HG02938 (cell line): Measurements from ENCODE around the gene PTPN2.
"Not testable (repeated sequence)": the region's sequence is repeated elsewhere in the genome, so short reads cannot be mapped to it uniquely, and the experiment has no call there.

Experiments used
- ATAC-seq: cut with Tn5 transposase; IDR thresholded peaks from one replicate; pipeline ENCODE4 v1.9.1; 2021; ENCODE audit warnings: mild to moderate bottlenecking, moderate library complexity; ENCODE audit not compliant: unreplicated experiment

Gene PTPN2

DNA sequence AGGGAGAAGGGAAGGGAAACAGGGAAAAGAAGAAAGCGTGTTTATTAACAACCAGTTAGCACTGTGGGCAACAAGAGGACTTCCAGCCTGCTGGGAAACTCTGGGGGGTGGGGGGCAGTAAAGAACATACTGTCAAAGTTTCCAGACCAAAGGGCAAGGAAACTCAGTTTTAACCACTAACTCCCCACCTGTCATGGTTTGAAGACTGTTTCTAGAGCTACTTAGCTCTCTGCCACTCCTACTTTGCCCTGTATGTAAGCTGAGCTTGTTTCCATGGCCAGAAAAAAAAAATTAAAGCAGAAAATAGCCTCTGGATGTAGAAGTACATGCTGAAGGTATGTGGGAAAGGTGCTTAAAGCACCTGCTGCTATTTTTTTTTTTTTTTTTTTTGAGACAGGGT, 11.0 kb upstream of the PTPN2 start:
- ATAC-seq = no peak

DNA sequence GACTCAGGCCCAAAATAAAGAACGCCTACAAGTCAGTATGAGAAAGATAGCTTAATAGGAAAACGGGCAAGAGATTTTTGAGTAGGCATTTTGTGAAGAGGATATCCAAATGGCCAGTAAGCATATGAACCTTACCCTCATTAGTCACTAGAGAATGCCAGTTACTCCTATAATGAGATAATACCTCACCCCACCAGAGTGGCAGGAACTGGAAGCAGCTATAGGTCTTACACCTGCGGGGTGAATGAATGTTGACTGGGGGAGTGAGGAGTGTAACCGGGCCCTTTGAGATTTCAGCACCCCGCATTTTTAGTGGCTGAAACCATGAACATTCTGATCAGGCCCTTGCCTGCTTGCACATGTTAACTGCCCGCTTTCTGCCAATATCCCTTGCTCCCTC, 7.5 kb upstream of the PTPN2 start:
- ATAC-seq = no peak

DNA sequence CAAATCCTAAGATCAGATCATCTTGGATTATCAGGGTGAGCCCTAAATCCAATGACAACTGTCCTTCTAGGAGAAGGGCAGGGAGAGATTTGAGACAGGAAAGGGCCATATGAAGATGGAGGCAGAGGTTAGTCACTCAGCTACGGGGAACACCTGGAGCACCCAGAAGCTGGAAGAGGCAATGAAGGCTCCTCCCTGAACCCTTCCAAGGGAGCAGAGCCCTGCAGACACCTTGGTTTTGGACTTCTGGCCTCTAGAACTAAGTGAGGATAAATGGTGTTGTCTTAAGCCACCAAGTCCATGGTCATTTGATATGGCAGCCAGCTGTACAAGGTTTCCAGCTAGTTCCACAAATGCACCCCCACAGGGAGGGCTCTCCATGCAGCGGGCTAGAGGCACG, 6.9 kb upstream of the PTPN2 start:
- ATAC-seq = no peak

- no peak for ATAC-seq
Observed at GRCh38 chr18:12886498-12887126, 2.6 kb upstream of the PTPN2 start.

GRCh38 chr18:12885500-12885899, 1.5 kb upstream of the PTPN2 start:
- no peak for ATAC-seq

DNA sequence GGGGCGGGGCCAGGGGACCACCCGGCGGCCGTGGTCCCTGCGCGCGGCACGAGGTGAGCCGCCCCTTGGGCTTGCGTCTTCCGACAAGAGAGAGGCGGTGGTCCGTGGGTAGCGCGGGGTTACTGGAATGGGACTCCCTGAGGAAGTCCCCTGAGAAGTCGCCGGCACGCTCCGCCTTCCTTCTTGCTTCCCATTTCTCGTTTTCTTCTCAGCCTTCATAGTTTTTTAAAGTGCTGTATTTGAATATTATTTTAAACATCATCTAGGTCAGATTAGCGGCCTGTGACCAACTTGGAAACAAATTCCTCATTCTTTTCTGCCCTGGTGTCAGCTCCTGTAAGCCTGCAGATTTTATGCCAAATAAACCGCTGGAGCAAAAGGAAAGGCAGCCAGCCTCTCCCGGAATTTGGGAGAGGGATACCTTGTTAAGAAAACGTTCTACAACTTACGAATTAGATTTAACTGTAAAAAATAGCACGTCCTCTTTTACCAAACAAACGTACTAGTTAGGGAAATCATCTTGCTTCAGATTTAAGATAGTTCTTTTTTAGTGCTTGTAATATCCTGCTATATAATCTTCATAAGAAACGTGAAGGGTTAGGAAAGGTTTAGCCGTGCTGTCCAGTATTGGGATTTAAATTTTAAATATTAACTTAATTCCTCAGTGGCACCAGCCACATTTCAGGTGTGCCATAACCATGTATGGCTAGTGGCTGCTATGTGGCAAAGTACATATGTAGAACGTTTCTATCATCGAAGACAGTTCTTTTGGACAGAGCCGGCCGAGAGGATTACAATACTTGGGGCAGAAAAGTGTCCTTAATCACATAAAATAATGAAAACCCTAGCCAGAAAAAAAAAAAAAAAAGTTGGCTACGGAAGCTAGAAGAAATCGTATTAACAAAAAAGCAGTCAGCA, 628 bp upstream of the PTPN2 start:
- ATAC-seq = no peak

GRCh38 chr18:12883372-12883683, 709 bp downstream of the PTPN2 start:
- peak; percentile 7 for ATAC-seq

DNA sequence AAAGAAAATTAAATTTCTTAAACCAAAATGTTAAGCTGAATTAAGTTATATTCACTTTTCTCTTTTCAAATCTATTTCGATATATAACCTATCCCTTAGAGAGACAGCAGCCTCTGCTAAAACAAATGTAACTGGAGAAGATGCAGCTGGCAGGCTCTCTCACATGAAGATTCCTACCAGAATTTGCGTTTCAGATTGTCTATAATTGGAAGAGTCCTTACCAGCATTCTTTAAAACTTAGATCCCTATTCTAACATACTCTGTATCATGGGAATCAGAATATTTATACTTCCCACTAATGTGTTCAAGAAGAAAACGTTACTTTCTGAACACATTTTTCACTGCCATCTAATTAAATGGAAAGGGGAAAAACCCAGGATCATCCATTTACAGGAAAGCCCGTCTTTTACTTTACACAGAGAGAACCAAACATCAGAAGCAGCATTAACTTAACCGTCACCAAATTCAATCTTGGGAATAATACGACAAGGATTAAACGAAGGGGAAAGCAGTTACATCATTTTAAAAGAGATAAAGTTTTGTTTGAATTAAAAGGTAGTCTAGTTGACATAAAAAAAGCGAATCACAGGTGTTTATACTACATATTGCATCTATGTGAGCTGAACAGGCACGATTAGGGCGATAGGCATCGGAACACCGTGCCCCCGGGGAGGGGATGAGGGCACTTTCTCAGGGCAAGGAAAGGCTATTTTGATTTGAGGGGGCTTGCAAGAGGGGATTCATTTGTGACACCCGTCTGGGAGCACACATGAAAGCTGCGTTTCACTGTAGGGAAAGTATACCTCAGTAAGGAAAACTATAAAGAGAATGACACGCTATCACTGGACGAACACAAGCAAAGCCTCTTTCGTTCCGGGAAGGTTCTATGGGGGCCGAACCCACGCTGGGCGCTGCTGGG, 1.3 kb downstream of the PTPN2 start:
- ATAC-seq = no peak

DNA sequence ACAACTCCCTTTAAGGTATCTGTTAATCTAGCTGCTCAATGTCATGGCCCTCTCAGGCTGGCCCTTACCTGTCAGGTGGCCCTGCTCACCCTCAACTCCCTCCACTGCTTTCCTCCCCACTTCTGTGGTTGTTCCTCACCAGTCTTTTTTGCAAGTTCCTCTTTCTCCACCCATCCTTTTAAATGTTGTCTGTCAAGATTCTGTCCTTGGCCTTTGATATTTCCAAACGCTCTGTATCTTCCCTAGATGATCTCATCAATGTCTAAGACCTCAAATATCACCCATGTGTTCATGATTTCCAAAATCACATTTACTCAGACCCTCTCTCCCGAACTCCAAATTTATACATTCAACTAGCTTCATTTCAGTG, 3.5 kb downstream of the PTPN2 start:
- no peak for ATAC-seq

- no peak for ATAC-seq
Observed at GRCh38 chr18:12879840-12880540, 4.0 kb downstream of the PTPN2 start.

DNA sequence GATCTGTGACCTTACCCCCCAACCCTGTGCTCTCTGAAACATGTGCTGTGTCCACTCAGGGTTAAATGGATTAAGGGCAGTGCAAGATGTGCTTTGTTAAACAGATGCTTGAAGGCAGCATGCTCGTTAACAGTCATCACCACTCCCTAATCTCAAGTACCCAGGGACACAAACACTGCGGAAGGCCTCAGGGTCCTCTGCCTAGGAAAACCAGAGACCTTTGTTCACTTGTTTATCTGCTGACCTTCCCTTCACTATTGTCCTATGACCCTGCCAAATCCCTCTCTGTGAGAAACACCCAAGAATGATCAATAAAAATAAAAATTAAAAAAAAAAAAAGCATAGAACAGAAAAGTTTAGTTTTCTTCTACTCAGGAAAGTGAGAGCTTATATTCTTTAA, 9.0 kb downstream of the PTPN2 start:
- not testable (repeated sequence) for ATAC-seq

- ATAC-seq = not testable (repeated sequence)
Observed at GRCh38 chr18:12873961-12874567, 10.0 kb downstream of the PTPN2 start.

DNA sequence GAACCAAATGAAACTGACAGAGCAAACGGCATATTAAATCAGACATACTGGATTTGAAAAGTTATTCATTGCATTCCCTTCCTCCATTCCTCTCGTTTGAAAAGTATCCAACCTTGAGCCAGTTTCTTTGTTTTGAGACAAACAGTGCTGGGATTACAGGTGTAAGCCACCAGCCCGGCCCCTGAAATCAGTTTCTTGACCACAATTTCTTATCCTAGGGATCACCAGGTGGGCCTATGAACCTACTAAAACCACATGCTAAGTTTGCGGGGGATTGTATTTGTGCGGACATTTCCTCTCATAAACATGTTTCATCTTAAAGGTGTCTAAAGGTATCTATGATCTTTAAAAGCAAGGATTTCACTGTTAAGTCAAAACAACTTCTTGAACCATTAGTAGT, 11.6 kb downstream of the PTPN2 start:
- ATAC-seq = no peak

DNA sequence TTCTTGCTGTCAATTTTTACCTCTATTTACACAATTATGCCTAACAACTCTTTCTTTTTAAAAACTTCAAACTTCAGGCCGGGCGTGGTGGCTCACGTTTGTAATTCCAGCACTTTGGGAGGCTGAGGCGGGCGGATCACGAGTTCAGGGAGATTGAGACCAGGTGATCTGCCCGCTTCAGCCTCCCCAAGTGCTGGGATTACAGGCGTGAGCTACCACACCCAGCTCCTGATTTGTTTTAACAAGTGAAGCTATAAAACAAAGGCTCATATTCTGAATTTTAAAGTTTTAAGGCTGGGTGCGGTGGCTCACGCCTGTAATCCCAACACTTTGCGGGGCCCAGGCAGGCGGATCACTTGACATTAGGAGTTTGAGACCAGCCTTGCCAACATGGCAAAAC, 15.5 kb downstream of the PTPN2 start:
- no peak for ATAC-seq

GRCh38 chr18:12867441-12868123, 16.5 kb downstream of the PTPN2 start:
- no peak for ATAC-seq

DNA sequence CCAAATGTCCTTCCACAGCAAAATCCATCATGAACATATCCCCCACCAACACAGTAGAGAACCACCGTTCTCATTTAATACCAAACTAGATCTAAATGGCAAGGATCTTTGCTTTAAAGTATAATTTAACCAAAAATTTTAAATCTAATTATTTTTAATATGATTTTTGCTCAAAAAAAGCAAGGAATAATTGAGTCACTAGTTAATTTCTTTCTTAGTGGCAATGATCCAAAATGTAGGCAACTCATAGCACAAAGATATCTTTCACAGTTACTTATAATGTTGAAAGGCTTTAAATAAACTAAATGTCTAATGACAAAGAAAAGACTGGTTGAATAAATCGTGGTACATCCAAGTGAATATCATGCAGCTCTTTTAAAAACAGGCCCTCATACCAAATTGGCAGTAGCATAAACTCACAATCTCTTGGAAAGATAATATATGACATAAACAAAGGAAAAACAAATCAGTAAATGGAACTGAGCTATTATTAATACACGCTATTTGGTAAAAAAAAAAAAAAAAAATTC, 20.3 kb downstream of the PTPN2 start:
- ATAC-seq = no peak

GRCh38 chr18:12862874-12863482, 21.1 kb downstream of the PTPN2 start:
- no peak for ATAC-seq

DNA sequence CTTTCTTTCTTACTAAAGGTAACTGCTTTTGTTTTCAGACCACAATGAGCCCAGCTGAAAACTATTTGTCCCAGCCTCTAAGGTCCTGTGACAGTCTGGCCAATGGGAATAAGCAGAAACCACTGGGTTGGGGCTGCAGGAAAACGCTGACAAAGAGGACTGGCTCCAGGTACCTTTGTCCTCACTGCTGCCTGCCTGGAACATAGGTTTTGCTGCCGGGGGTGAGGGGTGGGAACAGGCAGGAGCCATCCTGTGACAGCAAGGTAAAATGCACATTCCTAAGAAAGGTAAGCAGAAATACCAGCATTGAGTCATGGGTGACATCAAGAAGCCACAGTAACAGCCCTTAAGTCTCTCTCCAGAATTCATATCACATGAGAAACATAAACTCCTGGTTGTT, 21.6 kb downstream of the PTPN2 start:
- no peak for ATAC-seq

DNA sequence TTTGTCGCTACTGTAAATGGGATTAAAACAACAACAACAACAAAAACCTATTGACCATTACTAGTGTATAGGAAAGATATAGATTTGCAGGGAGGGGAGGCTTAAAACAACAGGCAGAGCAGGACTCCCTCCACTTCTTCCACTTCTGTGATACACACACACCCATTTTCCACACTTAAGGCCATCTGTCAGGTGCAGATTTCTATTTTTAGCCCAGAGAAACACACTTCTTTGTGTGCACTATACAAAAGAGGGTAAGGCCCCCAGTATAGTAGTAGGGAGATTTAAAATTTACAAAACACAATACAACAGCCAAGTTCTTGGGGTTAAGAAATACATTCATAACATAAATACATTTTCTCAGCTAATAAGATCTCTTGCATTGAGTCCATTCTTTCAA, 22.4 kb downstream of the PTPN2 start:
- no peak for ATAC-seq
